K562 (cell line): Measurements from ENCODE around the gene COL1A1.

Experiments
- CTCF ChIP-seq, 3 experiments: IDR thresholded peaks in 2 of 3; conservative IDR thresholded peaks in 1 of 3; 2 replicates each; pipeline ENCODE4 v1.5.1; 2011 to 2012; ENCODE audit warnings: low read length in 3 of 3, mild to moderate bottlenecking in 3 of 3, control low read depth in 2 of 3, improper control_type of control experiment in 1 of 3, inconsistent platforms in 1 of 3, low read depth in 1 of 3, mixed read lengths in 1 of 3, moderate library complexity in 1 of 3; ENCODE audit not compliant: insufficient read depth in 2 of 3
- EP400 ChIP-seq: fragments of 450-650 bp; IDR thresholded peaks from 2 replicates; pipeline ENCODE4 v1.6.1; 2017; ENCODE audit warnings: antibody characterized with exemption, mild to moderate bottlenecking, moderate library complexity
- FOXO4 ChIP-seq: fragments of 450-650 bp; formaldehyde crosslinking; IDR thresholded peaks from 2 replicates; pipeline ENCODE4 v1.4.0; 2020; ENCODE audit warnings: mild to moderate bottlenecking, moderate library complexity
- GABPA ChIP-seq: fragments of 200-800 bp; sonication (Bioruptor generic); conservative IDR thresholded peaks from 2 replicates; pipeline ENCODE4 v1.6.1; 2016; ENCODE audit warnings: low read depth, missing genetic modification characterization, missing compliant biosample characterization
- MAX ChIP-seq: sonication (generic); formaldehyde crosslinking; IDR thresholded peaks from 2 replicates; pipeline ENCODE4 v1.9.0; 2022; ENCODE audit warnings: mild to moderate bottlenecking, missing genetic modification reagents
- POLR2AphosphoS5 ChIP-seq: IDR thresholded peaks from 2 replicates; pipeline ENCODE4 v1.6.1; 2011; ENCODE audit warnings: mild to moderate bottlenecking, low read depth, low read length, moderate library complexity; ENCODE audit not compliant: control insufficient read depth, insufficient read depth
- PRPF4 ChIP-seq: fragments of 200-400 bp; formaldehyde crosslinking; IDR thresholded peaks from one replicate; pipeline ENCODE4 v1.6.1; 2017; ENCODE audit warnings: low read length, low read depth, mild to moderate bottlenecking; ENCODE audit not compliant: insufficient read depth, poor library complexity, severe bottlenecking
- RAD51 ChIP-seq: fragments of 450-650 bp; IDR thresholded peaks from 2 replicates; pipeline ENCODE4 v1.7.1; 2016; ENCODE audit warnings: low read depth, mild to moderate bottlenecking, borderline replicate concordance
- TAF7 ChIP-seq: fragments of 450-650 bp; IDR thresholded peaks from 2 replicates; pipeline ENCODE4 v1.6.1; 2016; ENCODE audit warnings: missing genetic modification characterization, missing compliant biosample characterization
- U2AF1 ChIP-seq: fragments of 200-400 bp; formaldehyde crosslinking; optimal IDR thresholded peaks from 2 replicates; pipeline ENCODE3; 2017; ENCODE audit warnings: mild to moderate bottlenecking, low read depth, low read length, moderate library complexity
- ZHX1 ChIP-seq: fragments of 150-350 bp; conservative IDR thresholded peaks from 2 replicates; pipeline ENCODE4 v1.6.1; 2014; ENCODE audit warnings: low read length
- ZNF224 ChIP-seq: sonication (generic); formaldehyde crosslinking; IDR thresholded peaks from 2 replicates; pipeline ENCODE4 v1.8.0; 2022; ENCODE audit warnings: mild to moderate bottlenecking, missing genetic modification reagents
- ZNF830 ChIP-seq: fragments of 250-450 bp; sonication (Bioruptor Pico); IDR thresholded peaks from 2 replicates; pipeline ENCODE4 v1.5.0; 2021; ENCODE audit warnings: mild to moderate bottlenecking

GRCh38 chr17:50149417-50150353 lies 51.7 kb downstream of the COL1A1 start:
- TF ChIP-seq MAX (CRISPR knock-in tag): 0 out of 2 replicates have a peak, but pooled peaks have one; percentile 16
- no peak for TF ChIP-seq RAD51
- peak in 1 of 3 experiments; percentile 57; a peak in 3 of 6 replicates for TF ChIP-seq CTCF (IDR thresholded peaks at IDR 0.05 in 2 of 3, conservative IDR thresholded peaks at IDR 0.05 in 1 of 3; ENCODE audit: insufficient read depth in 2 of 3, low read depth in 1 of 3, low read length in 3 of 3)
- TF ChIP-seq POLR2AphosphoS5: no peak
- no peak for TF ChIP-seq ZHX1
- TF ChIP-seq EP400: no peak
- TF ChIP-seq FOXO4 (CRISPR knock-in tag): no peak
- no peak for TF ChIP-seq ZNF830 (CRISPR knock-in tag)
- no peak for TF ChIP-seq PRPF4
- TF ChIP-seq ZNF224 (CRISPR knock-in tag): no peak
- peak; percentile 34 for TF ChIP-seq U2AF1
- peak; percentile 76 for TF ChIP-seq GABPA (tag)
- TF ChIP-seq TAF7 (tag): no peak
